WTC11 (cell line): ENCODE data around the gene NUCB2. TPM values are rescaled to one million over a fixed set of nuclear protein-coding genes. Genes with fewer than 3 reads are reported as not detected.
"Not testable (repeated sequence)": the region's sequence is repeated elsewhere in the genome, so short reads cannot be mapped to it uniquely, and the experiment has no call there.

Source experiments
- ATAC-seq: fragments of 200-7000 bp; cut with Tn5 transposase; 2 replicates; pipeline ENCODE4 v1.10.0; 2021; ENCODE audit warnings: mild to moderate bottlenecking, moderate library complexity
- CTCF ChIA-PET: fragments of 300-600 bp; sonication (Branson Sonifier 250); formaldehyde crosslinking; loops from one replicate; lab custom pipeline; 2021; ENCODE audit warnings: antibody characterized with exemption; lab: Charles Lee
- POLR2A ChIA-PET: fragments of 350-600 bp; sonication (Branson Sonifier 250); formaldehyde crosslinking; loops from one replicate; lab custom pipeline; 2021; ENCODE audit warnings: antibody characterized with exemption; lab: Charles Lee
- DNase-seq: peaks from one replicate; pipeline ENCODE4 v3.0.0; 2021; ENCODE audit warnings: low spot score
- H3K27ac Mint-ChIP-seq: 2 replicates; pipeline ENCODE4 v1.8.0; 2021; ENCODE audit warnings: mixed read lengths
- H3K27me3 Mint-ChIP-seq: 2 replicates; pipeline ENCODE4 v1.8.0; 2021; ENCODE audit warnings: low read depth, mild to moderate bottlenecking, moderate library complexity, mixed read lengths
- H3K36me3 Mint-ChIP-seq: 2 replicates; pipeline ENCODE4 v1.8.0; 2021; ENCODE audit warnings: mixed read lengths
- H3K4me1 Mint-ChIP-seq: 2 replicates; pipeline ENCODE4 v1.8.0; 2022; ENCODE audit warnings: mixed read lengths
- H3K4me3 Mint-ChIP-seq: 2 replicates; pipeline ENCODE4 v1.8.0; 2021; ENCODE audit warnings: mild to moderate bottlenecking, moderate library complexity, mixed read lengths
- H3K9me3 Mint-ChIP-seq: 2 replicates; pipeline ENCODE4 v1.8.0; 2021; ENCODE audit warnings: mixed read lengths
- AR ChIP-seq: fragments of 250-450 bp; sonication (Bioruptor Pico); IDR thresholded peaks from 2 replicates; pipeline ENCODE4 v1.9.0; 2021; ENCODE audit warnings: mild to moderate bottlenecking
- CREM ChIP-seq: sonication (generic); formaldehyde crosslinking; IDR thresholded peaks from 2 replicates; pipeline ENCODE4 v1.8.1; 2022; ENCODE audit warnings: mild to moderate bottlenecking, missing genetic modification reagents, moderate library complexity
- CTCF ChIP-seq: fragments of 200-600 bp; IDR thresholded peaks from 2 replicates; pipeline ENCODE4 v1.8.0; 2022; ENCODE audit warnings: antibody characterized with exemption
- E2F1 ChIP-seq: sonication (generic); formaldehyde crosslinking; IDR thresholded peaks from 2 replicates; pipeline ENCODE4 v1.8.0; 2022; ENCODE audit warnings: mild to moderate bottlenecking, missing genetic modification reagents
- E2F4 ChIP-seq: sonication (generic); formaldehyde crosslinking; IDR thresholded peaks from 2 replicates; pipeline ENCODE4 v1.8.1; 2022; ENCODE audit warnings: low read depth, mild to moderate bottlenecking, moderate library complexity, missing genetic modification reagents, borderline replicate concordance
- MLX ChIP-seq: sonication (generic); formaldehyde crosslinking; IDR thresholded peaks from 2 replicates; pipeline ENCODE4 v1.8.1; 2023; ENCODE audit warnings: mild to moderate bottlenecking, missing genetic modification reagents, moderate library complexity
- NFYB ChIP-seq: sonication (generic); formaldehyde crosslinking; conservative IDR thresholded peaks from 2 replicates; pipeline ENCODE4 v1.8.0; 2022; ENCODE audit warnings: low read depth, missing genetic modification reagents
- PRRX2 ChIP-seq: fragments of 250-450 bp; sonication (Bioruptor Pico); IDR thresholded peaks from 2 replicates; pipeline ENCODE4 v1.8.0; 2021; ENCODE audit warnings: mild to moderate bottlenecking
- SOX15 ChIP-seq: fragments of 250-450 bp; sonication (Bioruptor Pico); IDR thresholded peaks from 2 replicates; pipeline ENCODE4 v1.9.0; 2021; ENCODE audit warnings: mild to moderate bottlenecking
- SP1 ChIP-seq: sonication (generic); formaldehyde crosslinking; conservative IDR thresholded peaks from 2 replicates; pipeline ENCODE4 v1.8.1; 2022; ENCODE audit warnings: missing genetic modification reagents
- TCF7 ChIP-seq: sonication (generic); formaldehyde crosslinking; IDR thresholded peaks from 2 replicates; pipeline ENCODE4 v1.8.0; 2022; ENCODE audit warnings: mild to moderate bottlenecking, low read depth, missing genetic modification reagents, moderate library complexity
- TEAD4 ChIP-seq: sonication (generic); formaldehyde crosslinking; IDR thresholded peaks from 2 replicates; pipeline ENCODE4 v1.8.0; 2022; ENCODE audit warnings: mild to moderate bottlenecking, missing genetic modification reagents
- USF1 ChIP-seq: sonication (generic); formaldehyde crosslinking; IDR thresholded peaks from 2 replicates; pipeline ENCODE4 v1.8.0; 2022; ENCODE audit warnings: mild to moderate bottlenecking, missing genetic modification reagents
- ZBTB21 ChIP-seq: sonication (generic); formaldehyde crosslinking; IDR thresholded peaks from 2 replicates; pipeline ENCODE4 v1.8.1; 2023; ENCODE audit warnings: mild to moderate bottlenecking, missing genetic modification reagents, borderline replicate concordance
- ZNF121 ChIP-seq: sonication (generic); formaldehyde crosslinking; IDR thresholded peaks from 2 replicates; pipeline ENCODE4 v1.8.0; 2023; ENCODE audit warnings: missing genetic modification reagents
- total RNA-seq: library from RNA; stranded (reverse); gene quantifications from 3 replicates; pipeline ENCODE4 v1.2.3, GENCODE V29; 2021
- TF ChIP-seq, protein P1 (sequence below): sonication (generic); formaldehyde crosslinking; IDR thresholded peaks from 2 replicates; pipeline ENCODE4 v1.8.0; 2022; ENCODE audit warnings: mild to moderate bottlenecking, missing genetic modification reagents
- TF ChIP-seq, protein P2 (sequence below): sonication (generic); formaldehyde crosslinking; IDR thresholded peaks from 2 replicates; pipeline ENCODE4 v1.8.1; 2022; ENCODE audit warnings: mild to moderate bottlenecking, missing genetic modification reagents, moderate library complexity, borderline replicate concordance
- TF ChIP-seq, protein P3 (sequence below): sonication (generic); formaldehyde crosslinking; IDR thresholded peaks from 2 replicates; pipeline ENCODE4 v1.8.1; 2023; ENCODE audit warnings: mild to moderate bottlenecking, missing genetic modification reagents, moderate library complexity

NUCB2 gene
- total RNA-seq, 1 experiment from 2014 or later = 16.1 TPM

- TF ChIP-seq CTCF (no peak), SOX15 (CRISPR knock-in tag) (no peak), CREM (CRISPR knock-in tag) (no peak), E2F4 (CRISPR knock-in tag) (no peak), TEAD4 (CRISPR knock-in tag) (no peak), E2F1 (CRISPR knock-in tag) (no peak), ZNF121 (CRISPR knock-in tag) (no peak)
- TF ChIP-seq, protein P1, sequence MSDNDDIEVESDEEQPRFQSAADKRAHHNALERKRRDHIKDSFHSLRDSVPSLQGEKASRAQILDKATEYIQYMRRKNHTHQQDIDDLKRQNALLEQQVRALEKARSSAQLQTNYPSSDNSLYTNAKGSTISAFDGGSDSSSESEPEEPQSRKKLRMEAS (CRISPR knock-in tag) = no peak
- TF ChIP-seq, all 79 proteins: peak for 0
Observed at GRCh38 chr11:17267576-17267975, 9.0 kb upstream of the NUCB2 start (continued).

- CTCF ChIA-PET, ATAC-seq, H3K4me3 Mint-ChIP-seq, H3K27ac Mint-ChIP-seq, H3K4me1 Mint-ChIP-seq, DNase-seq, H3K36me3 Mint-ChIP-seq, POLR2A ChIA-PET, H3K9me3 Mint-ChIP-seq: not testable (repeated sequence)
- H3K27me3 Mint-ChIP-seq = peaks cover 21% of the 10 kb centered on the region
Observed at GRCh38 chr11:17268500-17268899, 8.0 kb upstream of the NUCB2 start.

GRCh38 chr11:17268902-17269301, 7.6 kb upstream of the NUCB2 start:
- no peak overlapping the region for H3K4me3 Mint-ChIP-seq
- no peak overlapping the region for H3K27ac Mint-ChIP-seq
- ChIA-PET POLR2A (no interaction called here), CTCF (no interaction called here)
- TF ChIP-seq SP1 (CRISPR knock-in tag) = no peak
- TF ChIP-seq, protein P2, sequence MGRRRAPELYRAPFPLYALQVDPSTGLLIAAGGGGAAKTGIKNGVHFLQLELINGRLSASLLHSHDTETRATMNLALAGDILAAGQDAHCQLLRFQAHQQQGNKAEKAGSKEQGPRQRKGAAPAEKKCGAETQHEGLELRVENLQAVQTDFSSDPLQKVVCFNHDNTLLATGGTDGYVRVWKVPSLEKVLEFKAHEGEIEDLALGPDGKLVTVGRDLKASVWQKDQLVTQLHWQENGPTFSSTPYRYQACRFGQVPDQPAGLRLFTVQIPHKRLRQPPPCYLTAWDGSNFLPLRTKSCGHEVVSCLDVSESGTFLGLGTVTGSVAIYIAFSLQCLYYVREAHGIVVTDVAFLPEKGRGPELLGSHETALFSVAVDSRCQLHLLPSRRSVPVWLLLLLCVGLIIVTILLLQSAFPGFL (CRISPR knock-in tag) = no peak
- no peak for TF ChIP-seq USF1 (CRISPR knock-in tag)
- TF ChIP-seq ZBTB21 (CRISPR knock-in tag) = no peak
- TF ChIP-seq TCF7 = no peak
- TF ChIP-seq, all 79 proteins: peak for 0
- Mint-ChIP-seq H3K36me3 (no peaks in the 10 kb centered on the region), H3K9me3 (no peaks in the 10 kb centered on the region), H3K27me3 (peaks cover 25% of the 10 kb centered on the region), H3K4me1 (no peaks in the 10 kb centered on the region)
- no peak for ATAC-seq
- DNase-seq = no peak

DNA sequence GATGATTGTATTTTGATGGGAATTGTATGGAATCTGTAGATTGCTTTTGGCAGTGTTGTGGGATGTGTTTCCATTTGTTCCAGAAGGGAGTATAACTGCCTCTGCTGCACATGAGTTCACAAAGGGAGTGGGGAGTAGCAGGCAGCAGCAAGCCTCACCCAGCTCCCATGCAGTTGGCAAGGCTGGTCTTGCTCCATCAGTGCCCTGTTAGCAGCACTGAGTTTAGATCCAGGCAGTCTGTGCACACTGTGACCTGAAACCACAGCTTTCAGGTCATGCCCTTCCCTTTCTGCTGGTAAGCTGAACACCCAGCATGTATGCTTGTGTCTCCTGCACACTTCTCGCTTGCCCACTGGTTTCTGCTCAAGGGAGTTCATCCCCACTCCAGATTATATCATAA, 3.7 kb upstream of the NUCB2 start:
- H3K27ac Mint-ChIP-seq = no peak overlapping the region
- H3K36me3 Mint-ChIP-seq = no peaks in the 10 kb centered on the region
- peaks cover 5% of the 10 kb centered on the region for H3K4me1 Mint-ChIP-seq
- POLR2A ChIA-PET = interaction anchor here (0.6 kb wide), 1 partner anchor 276 kb away, joined by 4 read pairs; no protein-coding TSS in a partner anchor
- ATAC-seq (no peak), DNase-seq (no peak)
- peaks cover 48% of the 10 kb centered on the region for H3K27me3 Mint-ChIP-seq
- no peaks in the 10 kb centered on the region for H3K9me3 Mint-ChIP-seq
- CTCF ChIA-PET = interaction anchor here (1.6 kb wide), 1 partner anchor 255 kb away, joined by 4 read pairs; no protein-coding TSS in a partner anchor
- no peak overlapping the region for H3K4me3 Mint-ChIP-seq
- TF ChIP-seq PRRX2 (no peak), E2F1 (CRISPR knock-in tag) (no peak), AR (CRISPR knock-in tag) (no peak), NFYB (CRISPR knock-in tag) (no peak), MLX (CRISPR knock-in tag) (no peak)
- TF ChIP-seq, protein P3, sequence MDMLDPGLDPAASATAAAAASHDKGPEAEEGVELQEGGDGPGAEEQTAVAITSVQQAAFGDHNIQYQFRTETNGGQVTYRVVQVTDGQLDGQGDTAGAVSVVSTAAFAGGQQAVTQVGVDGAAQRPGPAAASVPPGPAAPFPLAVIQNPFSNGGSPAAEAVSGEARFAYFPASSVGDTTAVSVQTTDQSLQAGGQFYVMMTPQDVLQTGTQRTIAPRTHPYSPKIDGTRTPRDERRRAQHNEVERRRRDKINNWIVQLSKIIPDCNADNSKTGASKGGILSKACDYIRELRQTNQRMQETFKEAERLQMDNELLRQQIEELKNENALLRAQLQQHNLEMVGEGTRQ (CRISPR knock-in tag) = no peak
